HG02884 (cell line): Measurements from ENCODE around the gene KCNJ9.
"Not testable (repeated sequence)": the region's sequence is repeated elsewhere in the genome, so short reads cannot be mapped to it uniquely, and the experiment has no call there.

Experiments
- ATAC-seq: cut with Tn5 transposase; IDR thresholded peaks from one replicate; pipeline ENCODE4 v1.9.1; 2021; ENCODE audit warnings: mild to moderate bottlenecking, moderate library complexity; ENCODE audit not compliant: unreplicated experiment

Gene KCNJ9

DNA sequence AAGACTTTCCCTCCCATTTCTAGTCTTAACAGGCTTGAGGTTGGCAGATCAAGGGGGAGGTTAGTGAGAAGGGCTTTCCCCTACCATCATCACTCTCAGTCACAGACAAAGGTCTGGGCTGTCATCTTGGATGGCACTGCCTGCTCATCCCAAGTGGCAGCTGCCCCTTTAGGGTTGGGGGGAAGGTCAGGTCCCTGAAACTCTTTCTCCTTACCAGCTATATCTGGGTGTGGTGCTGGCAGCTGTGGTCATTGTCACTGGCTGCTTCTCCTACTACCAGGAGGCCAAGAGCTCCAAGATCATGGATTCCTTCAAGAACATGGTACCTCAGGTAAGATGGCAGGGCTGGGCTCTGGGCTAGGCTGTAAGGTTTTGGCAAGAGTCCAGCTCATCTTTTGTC is 42.4 kb downstream of the KCNJ9 start:
- ATAC-seq = no peak

DNA sequence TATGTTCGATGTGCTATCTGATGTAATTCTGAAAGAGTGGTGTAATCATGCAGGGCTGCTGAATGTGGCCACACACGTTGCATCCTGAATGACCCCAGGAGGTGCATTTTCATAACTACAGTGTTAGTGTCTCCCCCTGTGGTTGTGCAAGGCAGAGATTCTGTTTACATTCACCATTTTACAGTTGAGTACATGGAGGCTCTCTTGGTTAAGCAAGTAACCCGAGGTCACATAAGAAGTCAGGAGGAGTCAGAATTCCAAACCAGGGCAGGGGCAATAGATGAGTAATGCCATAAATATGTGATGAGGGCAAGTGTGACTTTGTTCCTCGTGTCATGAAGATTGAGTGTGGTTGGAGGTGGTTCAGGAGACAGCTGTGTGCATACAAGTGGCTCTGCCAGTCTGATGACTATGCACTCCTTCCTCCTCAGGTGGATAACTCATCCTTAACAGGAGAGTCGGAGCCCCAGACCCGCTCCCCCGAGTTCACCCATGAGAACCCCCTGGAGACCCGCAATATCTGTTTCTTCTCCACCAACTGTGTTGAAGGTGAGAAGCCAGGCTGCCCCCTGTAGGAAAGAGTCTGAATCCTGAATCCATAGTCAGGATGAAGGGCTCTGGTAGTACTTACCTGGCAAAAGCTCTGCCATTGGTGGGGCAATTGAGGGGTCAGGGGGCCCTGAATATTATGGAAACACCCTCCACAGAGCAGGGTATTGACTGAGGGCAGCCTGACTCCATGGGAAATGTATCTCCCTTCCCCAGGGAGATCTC is 43.6 kb downstream of the KCNJ9 start:
- no peak for ATAC-seq

DNA sequence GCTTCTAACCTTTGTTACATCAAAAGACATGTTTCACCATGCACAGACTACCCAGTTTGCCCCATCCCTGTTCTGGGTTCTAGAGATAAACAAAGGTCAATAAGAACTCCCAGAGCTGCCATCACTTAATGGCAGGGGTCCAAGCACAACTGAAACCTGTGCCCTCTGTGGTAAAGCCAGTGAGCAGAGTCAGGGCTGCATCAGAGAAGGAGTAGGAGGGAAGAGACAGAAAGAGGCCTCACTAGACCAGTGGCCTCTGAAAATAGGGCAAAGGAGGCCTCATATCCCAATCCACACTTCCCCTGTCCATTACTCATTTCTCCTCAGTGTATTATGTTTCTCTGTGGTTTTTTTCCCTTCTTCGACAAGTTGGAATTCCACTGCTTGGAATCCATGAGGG is 44.4 kb downstream of the KCNJ9 start:
- ATAC-seq = no peak

DNA sequence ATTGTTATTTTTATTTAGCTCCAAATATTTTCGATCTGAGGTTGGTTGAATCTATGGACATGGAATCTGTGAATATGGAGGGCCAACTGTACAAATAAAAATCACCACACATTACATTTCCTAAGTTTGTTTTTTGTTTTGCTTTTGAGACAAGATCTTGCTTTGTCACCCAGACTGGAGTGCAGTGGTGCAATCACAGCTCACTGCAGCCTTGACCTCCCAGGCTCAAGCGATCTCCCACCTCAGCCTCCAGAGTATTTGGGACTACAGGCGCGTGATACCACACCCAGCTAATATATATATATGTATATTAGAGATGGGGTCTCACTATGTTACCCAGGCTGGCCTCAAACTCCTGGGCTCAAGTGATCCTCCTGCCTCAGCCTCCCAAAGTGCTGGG is 45.0 kb downstream of the KCNJ9 start:
- ATAC-seq = not testable (repeated sequence)

DNA sequence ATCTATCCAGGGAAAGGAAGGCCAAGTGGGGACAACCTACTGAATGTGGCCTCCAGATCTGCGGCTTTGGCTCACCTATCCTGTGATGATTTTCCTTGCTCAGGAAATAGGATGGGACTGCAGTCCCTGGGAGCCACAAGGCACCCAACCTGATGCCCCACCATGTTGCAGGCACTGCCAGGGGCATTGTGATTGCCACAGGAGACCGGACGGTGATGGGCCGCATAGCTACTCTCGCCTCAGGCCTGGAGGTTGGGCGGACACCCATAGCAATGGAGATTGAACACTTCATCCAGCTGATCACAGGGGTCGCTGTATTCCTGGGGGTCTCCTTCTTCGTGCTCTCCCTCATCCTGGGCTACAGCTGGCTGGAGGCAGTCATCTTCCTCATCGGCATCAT is 46.0 kb downstream of the KCNJ9 start:
- ATAC-seq = no peak

DNA sequence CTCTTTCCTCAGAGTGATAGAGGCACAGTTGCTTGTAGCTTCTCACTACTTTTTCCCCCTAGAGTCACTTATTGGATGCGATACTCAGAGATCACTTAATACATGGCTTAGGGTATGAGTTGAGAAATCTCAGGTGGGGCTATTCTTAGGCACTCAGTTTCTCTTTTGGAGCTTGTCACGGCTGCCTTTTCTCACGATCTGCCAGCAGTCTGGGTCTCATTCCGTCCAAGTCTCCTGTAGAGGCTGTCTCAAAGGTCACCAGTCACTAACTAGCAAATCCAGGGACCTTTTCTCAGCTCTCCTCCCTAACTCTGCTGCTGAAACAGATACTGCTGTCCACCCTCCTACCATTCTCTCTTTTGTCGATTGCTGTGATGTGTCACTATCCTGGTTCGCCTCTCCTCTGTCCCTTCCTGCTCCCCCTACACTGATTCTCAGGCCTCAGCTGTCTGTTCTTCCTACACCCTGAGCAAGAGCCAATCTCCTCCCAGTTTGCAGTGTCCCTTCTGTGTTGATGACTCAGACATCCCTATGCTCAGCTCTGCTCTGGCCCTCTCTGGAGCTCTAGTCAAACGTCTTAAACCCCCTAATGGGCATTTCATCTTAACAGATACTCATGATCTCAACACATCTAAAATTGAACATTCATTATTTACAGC is 46.7 kb downstream of the KCNJ9 start:
- no peak for ATAC-seq

DNA sequence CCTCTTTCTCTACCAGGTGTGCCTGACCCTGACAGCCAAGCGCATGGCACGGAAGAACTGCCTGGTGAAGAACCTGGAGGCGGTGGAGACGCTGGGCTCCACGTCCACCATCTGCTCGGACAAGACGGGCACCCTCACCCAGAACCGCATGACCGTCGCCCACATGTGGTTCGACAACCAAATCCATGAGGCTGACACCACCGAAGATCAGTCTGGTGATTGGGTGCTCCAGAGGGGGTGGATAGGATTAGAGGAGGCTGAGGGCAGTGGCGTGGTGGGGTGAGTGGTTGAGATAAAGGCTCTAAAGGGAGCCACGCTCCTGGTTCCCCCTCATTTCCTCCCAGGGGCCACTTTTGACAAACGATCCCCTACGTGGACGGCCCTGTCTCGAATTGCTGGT is 47.3 kb downstream of the KCNJ9 start:
- ATAC-seq = no peak

DNA sequence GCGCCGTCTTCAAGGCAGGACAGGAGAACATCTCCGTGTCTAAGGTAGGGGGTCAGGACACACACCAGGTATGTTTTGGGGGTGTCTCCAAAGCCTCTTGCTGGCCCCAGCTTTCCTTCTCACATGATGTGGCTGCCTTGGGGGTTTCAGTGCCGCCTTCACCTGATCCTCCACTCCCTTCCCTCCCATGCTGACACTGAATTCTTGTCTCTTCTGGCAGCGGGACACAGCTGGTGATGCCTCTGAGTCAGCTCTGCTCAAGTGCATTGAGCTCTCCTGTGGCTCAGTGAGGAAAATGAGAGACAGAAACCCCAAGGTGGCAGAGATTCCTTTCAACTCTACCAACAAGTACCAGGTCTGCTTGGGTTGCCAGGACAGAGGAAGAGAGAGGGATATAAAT is 47.7 kb downstream of the KCNJ9 start:
- ATAC-seq = no peak

DNA sequence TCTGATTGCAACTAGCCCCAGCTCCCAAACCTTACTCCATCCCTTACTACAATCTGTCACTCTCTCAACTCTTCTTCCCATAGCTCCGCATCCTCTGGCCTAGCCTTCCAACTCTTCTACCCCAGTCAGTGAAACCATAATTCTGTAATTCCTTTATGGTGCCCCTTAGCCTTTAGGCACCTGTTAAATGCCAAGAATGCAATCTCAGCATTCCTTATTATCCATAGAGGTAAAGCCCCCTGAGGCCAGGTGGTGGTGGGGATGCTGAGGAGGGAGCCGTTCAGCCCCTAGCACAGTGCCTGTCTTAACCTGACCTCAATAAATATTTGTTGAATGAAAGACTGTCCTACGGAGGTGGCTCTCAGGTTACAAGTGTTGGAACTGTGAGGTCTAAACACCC is 48.2 kb downstream of the KCNJ9 start:
- ATAC-seq = no peak

DNA sequence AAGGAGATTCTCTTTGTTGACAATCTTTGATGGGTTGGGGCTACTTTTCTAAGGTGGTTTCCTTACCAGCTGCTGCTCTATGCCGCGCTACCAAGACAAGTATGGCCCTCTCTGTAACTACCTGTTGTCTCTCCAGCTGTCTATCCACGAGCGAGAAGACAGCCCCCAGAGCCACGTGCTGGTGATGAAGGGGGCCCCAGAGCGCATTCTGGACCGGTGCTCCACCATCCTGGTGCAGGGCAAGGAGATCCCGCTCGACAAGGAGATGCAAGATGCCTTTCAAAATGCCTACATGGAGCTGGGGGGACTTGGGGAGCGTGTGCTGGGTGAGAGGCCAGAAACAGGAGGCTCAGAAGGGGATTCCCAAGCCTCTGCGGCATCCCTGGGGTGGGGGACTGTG is 48.6 kb downstream of the KCNJ9 start:
- no peak for ATAC-seq

DNA sequence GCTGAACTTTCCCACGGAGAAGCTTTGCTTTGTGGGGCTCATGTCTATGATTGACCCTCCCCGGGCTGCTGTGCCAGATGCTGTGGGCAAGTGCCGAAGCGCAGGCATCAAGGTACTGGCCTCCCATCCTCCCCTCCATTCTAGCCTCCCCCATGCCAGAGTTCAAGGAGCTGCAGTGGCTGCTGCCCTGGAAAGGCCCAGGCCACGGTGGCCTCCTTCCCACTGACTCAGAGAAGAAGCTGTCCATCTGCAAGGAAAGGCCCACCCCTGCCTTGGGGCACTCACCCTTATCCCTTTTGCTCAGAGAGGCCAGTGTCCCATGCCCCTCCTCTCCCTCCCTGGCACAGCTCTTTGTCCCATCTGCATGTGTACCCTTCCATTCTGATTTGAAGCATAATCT is 49.1 kb downstream of the KCNJ9 start:
- no peak for ATAC-seq

DNA sequence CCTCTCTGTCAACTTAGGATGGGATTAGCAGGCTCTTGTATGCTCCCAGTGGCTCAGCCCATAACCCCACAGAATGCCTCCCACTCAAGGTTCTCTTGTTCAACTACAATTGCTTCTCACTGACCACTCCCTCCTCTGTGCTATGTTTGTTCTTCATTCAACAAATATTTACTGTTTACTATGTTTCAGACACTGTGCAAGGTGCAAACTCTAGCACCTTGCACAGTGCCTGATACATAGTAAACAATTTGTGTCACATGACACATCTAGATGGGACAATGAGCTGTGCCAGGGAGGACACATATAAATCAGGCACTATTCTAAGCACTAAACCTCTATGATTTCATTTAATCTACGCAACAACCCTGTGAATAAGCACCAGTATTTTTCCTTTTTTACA is 49.6 kb downstream of the KCNJ9 start:
- no peak for ATAC-seq

DNA sequence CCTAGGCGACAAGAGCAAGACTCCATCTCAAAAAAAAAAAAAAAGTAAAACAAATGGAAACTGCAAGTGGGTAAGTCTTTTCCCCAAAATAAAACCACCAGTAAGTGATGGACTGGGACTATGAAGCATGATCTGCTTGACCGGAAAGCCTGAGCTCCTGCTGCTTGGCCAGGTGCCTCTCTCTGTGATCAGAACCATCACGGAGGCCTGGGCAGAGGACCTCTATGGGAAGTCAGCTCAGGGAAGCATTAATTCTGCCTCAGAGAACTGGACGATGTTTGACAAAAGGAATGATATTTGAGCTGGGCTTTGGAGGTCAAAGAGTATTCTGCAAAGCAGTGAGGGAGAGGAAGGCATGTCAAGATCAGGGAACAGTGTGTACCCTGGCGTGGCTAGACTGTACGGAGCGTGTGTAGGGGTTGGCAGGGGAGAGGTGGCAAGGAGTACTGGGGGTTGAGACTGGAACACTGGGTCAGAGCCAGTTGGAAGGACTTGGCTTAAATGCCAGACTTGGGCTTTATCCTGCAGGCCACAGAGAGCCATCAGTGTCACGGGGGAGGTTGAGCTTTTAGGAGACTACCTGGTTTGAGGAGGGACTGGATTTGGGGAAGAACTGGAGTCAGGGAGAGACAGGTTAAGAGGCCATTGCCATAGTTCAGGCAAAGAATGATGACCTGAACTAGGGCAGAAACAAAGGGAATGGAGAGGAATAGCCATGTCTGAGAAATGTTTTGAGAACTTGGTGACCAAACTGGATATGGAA is 50.6 kb downstream of the KCNJ9 start:
- ATAC-seq = no peak

DNA sequence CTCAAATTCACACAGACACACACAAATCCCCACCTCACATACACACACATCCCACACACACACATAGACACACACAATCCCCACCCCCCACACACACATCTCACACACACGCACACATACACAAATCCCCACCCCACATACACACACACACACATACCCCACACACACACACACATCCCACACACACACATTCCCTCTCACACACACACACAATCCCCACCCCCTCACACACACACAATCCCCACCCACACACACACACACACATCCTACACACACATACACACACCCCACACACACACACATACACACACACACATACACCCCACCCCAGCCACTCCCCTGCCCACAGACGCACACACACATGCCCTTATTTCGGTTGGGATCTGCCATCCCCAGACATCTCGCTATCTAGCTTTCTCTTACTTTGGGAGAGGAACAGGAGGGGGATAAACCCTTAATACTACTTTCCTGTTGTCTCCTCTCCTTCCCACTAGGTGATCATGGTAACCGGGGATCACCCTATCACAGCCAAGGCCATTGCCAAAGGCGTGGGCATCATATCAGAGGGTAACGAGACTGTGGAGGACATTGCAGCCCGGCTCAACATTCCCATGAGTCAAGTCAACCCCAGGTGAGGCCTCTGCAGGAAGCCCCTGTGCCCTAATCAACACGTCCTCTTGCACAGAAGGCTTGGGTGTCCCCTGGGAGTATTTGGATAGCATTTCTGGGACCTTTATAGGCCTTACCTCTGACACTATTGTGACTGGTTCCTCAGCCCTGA is 52.8 kb downstream of the KCNJ9 start:
- no peak for ATAC-seq

DNA sequence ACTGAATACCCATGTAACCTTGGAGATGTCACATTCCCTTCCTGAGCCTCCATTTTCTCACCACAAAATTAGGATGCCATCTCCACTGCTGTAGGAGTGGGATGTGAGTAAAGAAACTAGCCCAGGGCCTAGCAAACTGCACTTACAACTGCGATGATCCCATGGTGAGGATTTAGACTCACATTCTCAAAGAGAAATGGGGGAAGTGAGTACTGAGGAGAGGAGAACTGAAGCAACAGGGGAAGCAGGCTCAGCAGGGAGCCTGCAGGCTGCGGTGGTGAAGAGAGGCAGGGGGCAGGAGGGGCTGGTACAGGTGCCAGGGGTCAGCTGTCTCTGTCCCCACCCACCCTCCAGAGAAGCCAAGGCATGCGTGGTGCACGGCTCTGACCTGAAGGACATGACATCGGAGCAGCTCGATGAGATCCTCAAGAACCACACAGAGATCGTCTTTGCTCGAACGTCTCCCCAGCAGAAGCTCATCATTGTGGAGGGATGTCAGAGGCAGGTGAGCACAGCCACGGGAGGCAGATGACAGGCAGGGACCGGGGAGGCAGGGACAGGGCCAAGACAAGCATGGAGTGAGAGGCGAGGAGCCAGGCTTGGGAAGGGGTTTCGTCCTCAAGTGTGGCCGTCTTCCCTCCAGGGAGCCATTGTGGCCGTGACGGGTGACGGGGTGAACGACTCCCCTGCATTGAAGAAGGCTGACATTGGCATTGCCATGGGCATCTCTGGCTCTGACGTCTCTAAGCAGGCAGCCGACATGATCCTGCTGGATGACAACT is 53.6 kb downstream of the KCNJ9 start:
- ATAC-seq = no peak

DNA sequence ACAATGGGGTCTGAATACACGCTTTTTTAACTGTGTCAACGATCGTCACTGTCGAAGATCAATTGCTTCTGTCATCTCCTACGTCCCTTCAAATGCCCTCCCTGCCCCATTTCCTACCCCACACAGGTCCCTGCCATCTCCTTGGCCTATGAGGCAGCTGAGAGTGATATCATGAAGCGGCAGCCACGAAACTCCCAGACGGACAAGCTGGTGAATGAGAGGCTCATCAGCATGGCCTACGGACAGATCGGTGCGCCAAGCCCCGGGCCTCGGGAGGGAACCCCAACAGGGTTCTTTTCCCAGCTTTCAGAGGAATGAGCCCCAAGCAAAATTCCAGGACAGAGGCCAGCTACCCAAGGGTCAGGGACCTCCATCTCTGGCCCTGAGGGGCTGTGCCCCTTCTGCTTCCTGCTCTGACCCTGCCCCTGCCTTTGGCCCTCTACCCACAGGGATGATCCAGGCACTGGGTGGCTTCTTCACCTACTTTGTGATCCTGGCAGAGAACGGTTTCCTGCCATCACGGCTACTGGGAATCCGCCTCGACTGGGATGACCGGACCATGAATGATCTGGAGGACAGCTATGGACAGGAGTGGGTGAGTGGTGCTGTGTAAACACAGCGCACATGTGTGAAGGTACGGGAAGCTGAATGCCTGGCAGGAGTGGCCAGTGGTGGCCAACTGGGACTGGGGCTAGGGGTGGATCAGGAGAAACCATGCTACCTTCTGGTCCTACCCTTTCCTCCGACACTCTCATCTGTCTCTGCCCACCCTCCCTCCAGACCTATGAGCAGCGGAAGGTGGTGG is 55.0 kb downstream of the KCNJ9 start:
- ATAC-seq = no peak

DNA sequence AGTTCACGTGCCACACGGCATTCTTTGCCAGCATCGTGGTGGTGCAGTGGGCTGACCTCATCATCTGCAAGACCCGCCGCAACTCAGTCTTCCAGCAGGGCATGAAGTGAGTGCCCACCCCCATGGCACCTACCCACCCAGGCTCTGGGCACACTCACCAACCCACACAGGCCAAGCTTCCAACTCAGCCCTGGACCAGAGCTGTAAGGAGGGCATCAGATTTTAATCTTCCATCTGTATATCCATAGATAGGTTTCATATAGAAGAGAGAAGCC is 55.5 kb downstream of the KCNJ9 start:
- no peak for ATAC-seq

DNA sequence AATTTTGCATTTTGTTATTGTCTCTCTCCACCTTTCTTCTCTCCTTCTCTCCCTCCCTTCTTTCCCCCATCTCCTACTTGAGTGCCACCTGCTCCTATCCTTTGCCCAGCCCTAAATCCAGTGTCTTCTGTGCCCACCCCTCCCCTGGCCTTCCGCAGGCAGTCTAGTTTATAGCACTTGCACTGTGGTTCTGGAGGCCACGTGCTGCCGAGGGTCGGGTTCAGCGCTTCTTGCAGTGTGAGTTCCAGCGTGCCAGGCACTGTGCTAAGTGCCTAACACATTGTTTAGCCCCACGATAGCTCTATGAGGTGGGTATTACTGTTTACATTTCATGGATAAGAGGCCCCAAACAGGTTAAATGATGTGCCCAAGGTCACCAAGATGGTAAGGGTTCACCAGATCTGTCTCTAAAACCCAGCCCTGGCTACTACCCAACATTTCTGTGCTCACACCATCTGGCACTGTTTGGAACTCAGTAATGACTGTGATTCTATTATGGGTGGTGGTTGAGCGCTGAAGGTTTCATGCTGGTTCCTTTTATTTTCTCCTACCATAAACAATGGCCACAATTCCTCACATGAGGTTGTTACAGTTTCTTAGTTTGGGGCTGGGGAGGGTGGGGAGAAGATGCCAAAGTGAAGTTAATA is 56.0 kb downstream of the KCNJ9 start:
- ATAC-seq = no peak

DNA sequence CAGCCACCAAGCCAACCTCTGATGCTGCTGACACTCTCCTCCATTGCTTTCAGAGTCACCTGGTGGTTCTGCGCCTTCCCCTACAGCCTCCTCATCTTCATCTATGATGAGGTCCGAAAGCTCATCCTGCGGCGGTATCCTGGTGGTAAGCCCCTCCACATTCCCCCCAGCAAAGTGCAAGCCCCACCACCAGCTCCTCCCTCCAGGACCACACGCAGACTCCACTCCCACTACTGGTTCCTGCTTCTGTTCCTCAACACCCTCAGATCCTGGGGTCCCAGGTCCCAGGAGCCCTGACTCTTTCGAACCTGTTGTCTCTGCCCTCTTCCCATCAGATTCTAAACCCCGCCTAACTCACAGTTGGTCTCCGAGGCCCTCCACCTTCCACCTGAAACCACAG is 58.5 kb downstream of the KCNJ9 start:
- ATAC-seq = no peak
